GM21423 (cell line): Measurements from ENCODE around the gene CIDEB.

Experiments
- ATAC-seq: cut with Tn5 transposase; IDR thresholded peaks from one replicate; pipeline ENCODE4 v1.9.1; 2021; ENCODE audit warnings: mild to moderate bottlenecking, moderate library complexity; ENCODE audit not compliant: unreplicated experiment

CIDEB gene

DNA sequence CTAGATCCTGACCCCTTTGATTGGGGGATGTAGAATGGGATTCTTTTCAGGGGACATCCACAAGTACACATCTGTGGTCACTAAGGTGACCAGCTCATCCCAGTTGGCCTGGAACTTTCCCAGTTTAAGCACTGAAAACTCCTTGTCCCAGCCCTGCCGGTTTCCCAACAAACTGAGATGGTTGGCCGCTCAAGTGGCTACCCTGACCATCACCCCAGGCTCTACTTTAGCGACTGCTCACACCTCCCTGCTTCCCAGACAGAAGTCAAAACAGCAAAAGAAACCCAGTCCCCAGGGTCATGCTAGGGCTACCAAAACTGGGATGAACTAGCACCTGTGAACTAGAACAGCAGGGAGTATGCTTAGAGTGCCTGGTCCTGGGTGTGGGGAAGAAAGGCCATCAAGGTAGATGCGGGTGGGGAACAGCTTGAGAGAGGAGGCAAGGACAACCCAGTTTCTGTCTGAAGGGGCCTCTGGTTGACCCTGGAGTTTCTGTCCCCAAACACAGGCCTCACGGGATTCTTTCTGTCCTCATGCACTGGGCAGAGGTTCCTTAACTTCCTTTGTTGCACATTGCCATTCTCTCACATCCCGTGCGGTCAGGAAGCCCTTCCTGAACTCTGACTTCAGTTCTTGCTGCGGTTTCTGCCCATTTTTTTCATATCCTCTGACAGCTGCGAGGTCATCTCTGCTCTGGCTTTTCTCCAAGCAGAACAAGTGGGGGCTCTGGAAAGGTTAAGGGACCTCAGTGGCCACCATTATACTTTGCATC lies 5.1 kb upstream of the CIDEB start:
- ATAC-seq = no peak

GRCh38 chr14:24311837-24312615 lies 4.2 kb upstream of the CIDEB start:
- ATAC-seq = no peak

GRCh38 chr14:24310646-24311604 lies 3.1 kb upstream of the CIDEB start, which contains the start of gene LTB4R:
TSS of gene LTB4R (plus strand) at chr14:24311502. CDS start at chr14:24315652, 4,150 bp downstream.
- ATAC-seq = peak; percentile 57

- ATAC-seq = no peak
These were observed 2.5 kb upstream of the CIDEB start for GRCh38 chr14:24310265-24310645.

DNA sequence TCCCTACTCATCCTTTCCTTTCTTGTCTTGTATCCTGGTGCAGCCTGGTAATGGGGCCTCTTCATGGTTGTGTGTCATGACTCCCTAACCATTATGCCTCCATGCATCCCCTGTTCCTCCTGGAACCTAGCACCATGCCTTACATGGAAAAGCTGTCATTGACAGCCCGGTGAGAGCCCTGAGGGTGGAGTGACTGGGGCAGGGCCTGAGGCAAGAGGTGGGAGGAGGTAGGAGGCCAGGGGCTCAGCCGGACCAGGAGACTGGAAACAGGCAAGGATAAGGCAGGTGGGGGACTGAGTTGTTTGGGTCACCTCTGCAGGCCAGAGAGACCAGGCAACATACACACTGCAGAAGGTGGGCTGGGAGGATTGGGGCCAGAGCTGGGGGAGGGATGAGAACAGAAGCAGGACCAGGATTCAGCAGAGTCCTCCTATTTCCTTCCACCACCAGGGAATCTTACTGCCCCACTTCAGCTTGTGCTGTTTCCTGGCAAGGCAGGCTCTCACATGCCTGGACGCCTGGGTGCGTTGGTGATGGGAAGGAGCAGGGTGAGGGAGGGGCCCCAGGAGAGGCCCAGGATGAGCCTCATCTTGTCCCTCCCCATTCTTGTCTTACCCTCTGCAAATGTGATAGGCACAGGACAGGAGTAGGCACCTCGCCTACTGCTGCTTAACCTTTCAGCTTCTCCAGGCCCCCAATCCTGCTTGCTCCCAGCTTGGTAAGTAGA lies 1.9 kb upstream of the CIDEB start, which contains the start of gene LTB4R2:
Gene LTB4R2, plus strand, starts transcription at position 603 of the 727 bp plus-strand sequence. CDS start 525 bp downstream, outside the sequence.
- ATAC-seq = no peak

GRCh38 chr14:24308342-24309124 lies 756 bp upstream of the CIDEB start:
- no peak for ATAC-seq

GRCh38 chr14:24307156-24307574 lies 612 bp downstream of the CIDEB start:
- no peak for ATAC-seq

DNA sequence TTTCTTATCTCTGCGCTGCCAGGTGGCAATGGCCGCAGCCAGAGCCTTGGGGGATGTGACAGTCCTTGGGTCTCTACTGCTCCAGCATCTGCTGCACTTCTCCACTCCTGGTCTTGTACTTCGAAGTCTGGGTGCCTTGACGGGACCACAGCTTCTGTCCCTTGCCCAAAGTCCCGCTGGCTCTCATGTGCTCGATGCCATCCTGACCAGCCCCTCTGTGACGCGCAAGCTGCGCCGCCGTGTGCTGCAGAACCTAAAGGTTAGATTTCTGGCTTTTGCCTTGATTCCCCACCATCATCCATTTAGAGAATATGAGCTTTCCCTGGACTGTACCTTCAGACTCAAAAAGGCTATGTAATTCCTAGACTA lies 3.8 kb downstream of the CIDEB start:
- ATAC-seq = no peak

DNA sequence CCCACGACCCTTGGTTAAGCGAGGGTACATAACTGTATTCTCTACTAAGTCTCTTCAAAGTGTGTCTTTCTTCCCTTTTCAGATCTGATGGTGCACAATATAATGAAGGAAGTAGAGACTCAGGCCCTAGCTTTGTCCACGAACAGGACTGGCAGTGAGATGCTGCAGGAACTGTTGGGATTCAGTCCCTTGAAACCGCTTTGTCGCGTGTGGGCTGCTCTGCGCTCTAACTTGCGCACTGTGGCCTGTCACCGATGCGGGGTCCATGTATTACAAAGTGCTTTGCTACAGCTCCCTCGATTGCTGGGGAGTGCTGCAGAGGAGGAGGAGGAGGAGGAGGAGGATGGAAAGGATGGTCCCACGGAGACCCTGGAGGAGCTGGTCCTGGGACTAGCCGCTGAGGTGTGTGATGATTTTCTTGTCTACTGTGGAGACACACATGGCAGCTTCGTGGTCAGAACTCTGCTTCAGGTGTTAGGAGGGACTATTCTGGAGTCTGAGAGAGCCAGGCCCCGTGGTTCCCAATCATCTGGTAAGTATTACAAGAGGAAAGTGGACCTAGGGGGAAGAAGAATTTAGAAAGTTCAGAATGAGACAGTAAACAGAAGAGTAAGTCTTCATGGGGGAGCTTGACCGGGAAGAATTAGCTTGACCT lies 7.3 kb downstream of the CIDEB start:
- no peak for ATAC-seq

- ATAC-seq = peak; percentile 53
These were observed 8.3 kb downstream of the CIDEB start, which contains the start of the genes DHRS1 and NOP9 for GRCh38 chr14:24299255-24300191. TSS of gene DHRS1 (minus strand) at chr14:24299780. CDS start at chr14:24299106, 674 bp downstream. TSS of gene NOP9 (plus strand) at chr14:24299850. CDS start at chr14:24299955, 105 bp downstream.

DNA sequence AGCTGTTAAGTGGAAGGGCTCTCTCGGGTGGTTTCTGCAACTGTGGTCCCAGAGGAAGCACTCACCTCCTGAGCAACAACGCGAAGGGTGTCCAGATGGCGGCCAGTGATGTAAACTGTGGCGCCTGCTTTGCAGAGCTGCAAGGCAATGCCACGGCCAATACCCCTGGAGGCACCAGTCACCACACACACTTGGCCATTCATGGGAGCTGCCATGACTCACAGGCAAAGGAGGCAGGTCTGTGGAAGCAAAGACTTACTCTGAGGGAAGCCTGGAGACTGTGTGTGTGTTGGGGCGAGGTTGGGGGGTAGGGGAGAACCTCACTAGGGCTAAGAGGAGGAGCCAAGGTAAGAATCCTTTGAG lies 8.9 kb downstream of the CIDEB start:
- no peak for ATAC-seq

DNA sequence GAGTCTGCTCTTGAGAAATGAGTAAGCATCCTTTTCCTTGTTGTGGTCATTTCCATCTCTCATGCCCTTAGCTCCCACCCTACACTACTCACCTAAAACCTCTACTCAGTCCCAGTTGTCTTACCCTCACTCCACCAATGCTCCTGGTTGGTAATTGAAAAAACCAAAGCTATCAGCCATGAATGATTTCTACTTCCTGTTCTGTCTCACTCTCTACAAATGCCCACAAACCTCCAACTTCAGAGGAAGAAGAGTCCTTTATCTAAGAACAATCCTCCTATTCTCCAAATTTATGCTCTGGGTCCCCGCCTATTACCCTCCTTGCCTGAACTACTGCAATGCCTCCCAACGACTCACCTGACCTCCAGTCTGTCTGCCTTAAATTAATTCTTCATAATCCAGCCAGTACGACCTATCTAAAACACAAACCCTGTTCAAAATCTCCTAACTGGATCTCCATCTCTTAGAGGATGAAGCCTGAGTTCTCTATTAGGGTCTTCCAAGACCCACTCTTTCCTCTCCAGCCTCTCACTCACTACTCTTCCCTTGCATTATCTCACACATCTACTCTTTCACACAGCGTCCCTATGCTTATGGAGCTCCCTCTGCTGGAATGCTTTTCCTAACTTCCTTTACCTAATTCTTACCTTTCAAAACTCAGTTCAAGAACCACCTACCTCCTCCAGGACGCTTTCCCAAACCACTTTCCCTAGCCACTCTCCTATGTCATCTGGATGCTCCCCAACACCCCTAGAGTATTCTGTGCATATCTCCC lies 10.4 kb downstream of the CIDEB start:
- ATAC-seq = peak; percentile 21

GRCh38 chr14:24296341-24297157 lies 11.2 kb downstream of the CIDEB start:
- ATAC-seq = peak; percentile 43

DNA sequence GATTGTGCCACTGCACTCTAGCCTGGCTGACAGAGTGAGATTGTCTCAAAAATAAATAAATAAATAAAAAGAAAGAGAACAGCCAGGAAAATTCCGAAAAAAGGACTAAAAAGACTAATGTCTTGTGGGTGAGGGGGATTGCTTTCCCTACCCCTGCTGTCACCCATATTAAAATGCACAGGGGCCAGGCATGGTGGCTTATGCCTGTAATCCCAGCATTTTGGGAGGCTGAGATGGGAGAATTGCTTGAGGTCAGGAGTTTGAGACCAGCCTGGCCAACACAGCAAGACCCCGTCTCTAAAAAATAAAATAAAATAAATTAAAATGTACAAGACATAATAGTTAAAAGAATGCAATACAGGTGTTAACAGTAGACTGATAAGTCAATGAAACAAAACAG lies 14.3 kb downstream of the CIDEB start:
- no peak for ATAC-seq

- no peak for ATAC-seq
These were observed 15.5 kb downstream of the CIDEB start for GRCh38 chr14:24292118-24292807.
